Spinal cord (tissue), 10 donors: ENCODE results near the gene COBL. TPM values are rescaled to one million over a fixed set of nuclear protein-coding genes. Genes with fewer than 3 reads are reported as not detected.

Experiments
- DNase-seq, 6 donors: peaks; one replicate each; pipeline versions ENCODE4 v3.0.0 to v3.0.0-alpha.2; 2013 to 2015; ENCODE audit warnings: low spot score in 6 of 6, low read depth in 4 of 6
- H3K27ac ChIP-seq: one replicate; pipeline ENCODE4 v1.5.1; 2013; ENCODE audit warnings: low read depth, low read length, control low read depth
- H3K27me3 ChIP-seq: one replicate; pipeline ENCODE4 v1.6.1; 2013; ENCODE audit warnings: low read length; ENCODE audit not compliant: control insufficient read depth, insufficient read depth
- H3K36me3 ChIP-seq: one replicate; pipeline ENCODE4 v1.6.1; 2013; ENCODE audit warnings: low read length; ENCODE audit not compliant: control insufficient read depth, insufficient read depth
- H3K4me1 ChIP-seq: one replicate; pipeline ENCODE4 v1.6.1; 2013; ENCODE audit warnings: low read length; ENCODE audit not compliant: control insufficient read depth, insufficient read depth
- H3K4me3 ChIP-seq: one replicate; pipeline ENCODE4 v1.5.1; 2013; ENCODE audit warnings: low read depth, low read length, control low read depth
- H3K9me3 ChIP-seq: one replicate; pipeline ENCODE4 v1.6.1; 2013; ENCODE audit warnings: low read length; ENCODE audit not compliant: control insufficient read depth, insufficient read depth
- WGBS: methylation state at CpG from one replicate; pipeline ENCODE4 v1.1.5; 2013; ENCODE audit warnings: missing lambda C conversion rate; ENCODE audit not compliant: insufficient coverage; 5-methylcytosine and 5-hydroxymethylcytosine counted together
- polyA plus RNA-seq, 2 donors: library from polyadenylated mRNA; unstranded; fragments of 120-200 nt; gene quantifications; one replicate each; pipeline ENCODE4 v1.2.1, GENCODE V29; 2013; ENCODE audit not compliant: insufficient read length in 2 of 2
- total RNA-seq, 2 donors: library from RNA; depleted of rRNA in 1 of 2; stranded (reverse); fragments of 120-200 nt in 1 of 2; fragments of >200 nt in 1 of 2; gene quantifications; one replicate each; pipeline versions ENCODE4 v1.2.3 to v1.2.4, GENCODE V29; 2013 to 2014
- donor health status: healthy.

COBL gene
- total and polyA plus RNA-seq, 4 donors, result 3.8 to 7.8 (median 5.1) TPM

- Histone ChIP-seq H3K4me3 (no peak overlapping the region), H3K9me3 (no peaks in the 10 kb centered on the region), H3K36me3 (no peaks in the 10 kb centered on the region), H3K4me1 (peaks cover 7% of the 10 kb centered on the region), H3K27ac (no peak overlapping the region), H3K27me3 (no peaks in the 10 kb centered on the region)
- no peak for DNase-seq
- 100% methylated on average over 1 of the region's 7 CpGs for WGBS
These were observed 47.8 kb downstream of the COBL start for GRCh38 chr7:51268859-51269258.

- no peak overlapping the region for H3K27ac ChIP-seq
- 100% methylated on average over 1 of the region's 2 CpGs for WGBS
- H3K9me3 ChIP-seq, result no peaks in the 10 kb centered on the region
- no peak overlapping the region for H3K4me3 ChIP-seq
- peaks cover 7% of the 10 kb centered on the region for H3K4me1 ChIP-seq
- no peaks in the 10 kb centered on the region for H3K36me3 ChIP-seq
- no peaks in the 10 kb centered on the region for H3K27me3 ChIP-seq
- DNase-seq, result no peak
These were observed 49.4 kb downstream of the COBL start for GRCh38 chr7:51267169-51267568.

- no peaks in the 10 kb centered on the region for H3K27me3 ChIP-seq
- H3K27ac ChIP-seq, result no peak overlapping the region
- H3K36me3 ChIP-seq, result no peaks in the 10 kb centered on the region
- WGBS, result 95% methylated on average over 8 of the region's 12 CpGs
- no peaks in the 10 kb centered on the region for H3K9me3 ChIP-seq
- no peak overlapping the region for H3K4me3 ChIP-seq
- DNase-seq, result no peak
- H3K4me1 ChIP-seq, result peaks cover 7% of the 10 kb centered on the region
These were observed 51.3 kb downstream of the COBL start for GRCh38 chr7:51265066-51265907.

GRCh38 chr7:51263631-51264484 lies 52.8 kb downstream of the COBL start:
- Histone ChIP-seq H3K4me1 (peaks cover under 1% of the 10 kb centered on the region), H3K4me3 (no peak overlapping the region), H3K9me3 (no peaks in the 10 kb centered on the region), H3K27ac (no peak overlapping the region), H3K27me3 (no peaks in the 10 kb centered on the region), H3K36me3 (no peaks in the 10 kb centered on the region)
- no peak for DNase-seq
- 90% methylated on average over 5 of the region's 10 CpGs for WGBS

GRCh38 chr7:51262796-51263531 lies 53.6 kb downstream of the COBL start:
- H3K27ac ChIP-seq, result no peak overlapping the region
- H3K27me3 ChIP-seq, result no peaks in the 10 kb centered on the region
- 80% methylated on average over 9 of the region's 12 CpGs for WGBS
- no peaks in the 10 kb centered on the region for H3K4me1 ChIP-seq
- DNase-seq, result no peak
- no peaks in the 10 kb centered on the region for H3K36me3 ChIP-seq
- no peaks in the 10 kb centered on the region for H3K9me3 ChIP-seq
- no peak overlapping the region for H3K4me3 ChIP-seq

- no peaks in the 10 kb centered on the region for H3K4me1 ChIP-seq
- H3K27me3 ChIP-seq, result no peaks in the 10 kb centered on the region
- no peak for DNase-seq
- no peaks in the 10 kb centered on the region for H3K9me3 ChIP-seq
- H3K36me3 ChIP-seq, result no peaks in the 10 kb centered on the region
- WGBS, result 80% methylated on average over 18 of the region's 20 CpGs
- no peak overlapping the region for H3K4me3 ChIP-seq
- H3K27ac ChIP-seq, result no peak overlapping the region
These were observed 54.4 kb downstream of the COBL start for GRCh38 chr7:51261950-51262795.

GRCh38 chr7:51261117-51261835 lies 55.3 kb downstream of the COBL start:
- WGBS, result 92% methylated on average over 12 of the region's 15 CpGs
- no peak for DNase-seq
- Histone ChIP-seq H3K27ac (no peak overlapping the region), H3K9me3 (no peaks in the 10 kb centered on the region), H3K4me3 (no peak overlapping the region), H3K27me3 (no peaks in the 10 kb centered on the region), H3K36me3 (no peaks in the 10 kb centered on the region), H3K4me1 (peaks cover 3% of the 10 kb centered on the region)

GRCh38 chr7:51260516-51260915 lies 56.1 kb downstream of the COBL start:
- no peak overlapping the region for H3K4me3 ChIP-seq
- H3K36me3 ChIP-seq, result no peaks in the 10 kb centered on the region
- WGBS, result 92% methylated on average over 4 of the region's 4 CpGs
- H3K27ac ChIP-seq, result no peak overlapping the region
- peaks cover 11% of the 10 kb centered on the region for H3K4me1 ChIP-seq
- H3K9me3 ChIP-seq, result no peaks in the 10 kb centered on the region
- DNase-seq, result no peak
- H3K27me3 ChIP-seq, result no peaks in the 10 kb centered on the region
